Stimulated activated CD4-positive, alpha-beta T cell treated with anti-CD3 and anti-CD28 coated beads, Interleukin-4, amount 100 ng/mL, for 1 hour (primary cell): ENCODE results near the gene SLC25A25.

Experiments
- DNase-seq: peaks from one replicate; pipeline ENCODE4 v3.0.0-alpha.2; 2020

Gene SLC25A25

DNA sequence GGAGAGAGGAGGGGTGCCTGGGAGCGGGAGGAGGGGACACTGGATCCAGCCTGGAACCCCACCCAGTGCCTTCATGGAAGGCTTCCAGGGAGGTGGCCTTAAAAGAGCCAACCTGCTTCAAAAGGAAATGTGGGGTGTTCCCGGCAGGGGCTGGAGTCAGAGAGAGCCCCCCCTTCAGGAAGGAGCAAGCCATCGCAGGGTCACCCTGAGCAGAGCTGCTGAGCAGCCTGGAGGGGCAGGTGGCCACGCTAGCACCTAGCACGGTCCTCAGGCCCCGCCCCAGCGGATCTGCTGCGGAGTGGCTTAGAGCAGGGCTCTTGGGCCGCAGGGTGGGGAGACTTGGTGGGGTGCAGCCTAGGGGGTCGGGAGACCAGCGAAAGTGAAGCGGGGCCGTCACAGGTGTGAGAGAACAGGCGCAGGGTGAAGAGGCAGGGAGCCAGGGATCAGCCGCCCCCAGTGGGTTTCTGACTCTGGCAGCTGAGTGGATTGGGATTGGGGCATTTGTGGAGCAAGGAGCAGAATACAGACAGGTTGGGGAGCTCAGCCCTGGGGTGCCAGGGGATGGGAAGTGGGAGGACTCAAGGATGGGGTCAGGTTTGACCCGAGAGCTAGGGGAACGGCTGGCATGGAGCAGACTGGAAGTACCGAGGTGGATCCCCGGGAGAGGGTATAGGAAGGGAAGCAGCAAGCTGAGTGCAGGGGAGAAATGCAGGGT, 82.7 kb downstream of the SLC25A25 start:
- DNase-seq: no peak

DNA sequence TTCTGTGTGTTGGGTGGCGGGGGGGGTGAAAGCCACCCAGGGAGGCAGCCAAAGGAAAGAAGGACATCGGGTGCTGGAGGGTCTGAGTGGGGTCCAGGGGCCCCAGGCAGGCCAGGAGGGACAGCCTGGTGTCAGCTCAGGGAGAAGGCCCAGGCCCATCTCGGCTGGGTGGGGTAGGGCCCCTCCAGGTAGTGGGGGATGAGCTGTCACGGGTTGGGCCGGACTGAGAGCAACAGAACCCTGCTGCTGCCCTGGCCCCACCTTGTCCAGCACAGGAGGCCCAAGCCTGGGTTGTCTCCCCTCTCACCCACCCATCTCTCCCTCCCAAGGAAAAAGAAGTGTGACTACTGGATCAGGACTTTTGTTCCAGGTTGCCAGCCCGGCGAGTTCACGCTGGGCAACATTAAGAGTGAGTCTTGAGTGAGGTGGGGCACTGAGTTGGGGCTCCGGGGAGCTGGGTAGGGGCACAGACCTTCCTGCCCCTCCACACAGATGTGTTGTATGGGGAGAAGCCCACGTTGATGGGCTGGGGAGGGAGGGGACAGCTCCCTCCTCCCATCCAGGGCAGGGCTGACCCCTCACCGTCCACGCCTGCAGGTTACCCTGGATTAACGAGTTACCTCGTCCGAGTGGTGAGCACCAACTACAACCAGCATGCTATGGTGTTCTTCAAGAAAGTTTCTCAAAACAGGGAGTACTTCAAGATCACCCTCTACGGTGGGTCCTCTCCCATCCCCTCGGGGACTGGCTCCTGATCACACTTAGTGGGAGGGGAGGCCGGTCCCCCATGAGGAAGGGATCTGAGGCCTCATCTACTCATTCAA, 83.5 kb downstream of the SLC25A25 start:
- no peak for DNase-seq

DNA sequence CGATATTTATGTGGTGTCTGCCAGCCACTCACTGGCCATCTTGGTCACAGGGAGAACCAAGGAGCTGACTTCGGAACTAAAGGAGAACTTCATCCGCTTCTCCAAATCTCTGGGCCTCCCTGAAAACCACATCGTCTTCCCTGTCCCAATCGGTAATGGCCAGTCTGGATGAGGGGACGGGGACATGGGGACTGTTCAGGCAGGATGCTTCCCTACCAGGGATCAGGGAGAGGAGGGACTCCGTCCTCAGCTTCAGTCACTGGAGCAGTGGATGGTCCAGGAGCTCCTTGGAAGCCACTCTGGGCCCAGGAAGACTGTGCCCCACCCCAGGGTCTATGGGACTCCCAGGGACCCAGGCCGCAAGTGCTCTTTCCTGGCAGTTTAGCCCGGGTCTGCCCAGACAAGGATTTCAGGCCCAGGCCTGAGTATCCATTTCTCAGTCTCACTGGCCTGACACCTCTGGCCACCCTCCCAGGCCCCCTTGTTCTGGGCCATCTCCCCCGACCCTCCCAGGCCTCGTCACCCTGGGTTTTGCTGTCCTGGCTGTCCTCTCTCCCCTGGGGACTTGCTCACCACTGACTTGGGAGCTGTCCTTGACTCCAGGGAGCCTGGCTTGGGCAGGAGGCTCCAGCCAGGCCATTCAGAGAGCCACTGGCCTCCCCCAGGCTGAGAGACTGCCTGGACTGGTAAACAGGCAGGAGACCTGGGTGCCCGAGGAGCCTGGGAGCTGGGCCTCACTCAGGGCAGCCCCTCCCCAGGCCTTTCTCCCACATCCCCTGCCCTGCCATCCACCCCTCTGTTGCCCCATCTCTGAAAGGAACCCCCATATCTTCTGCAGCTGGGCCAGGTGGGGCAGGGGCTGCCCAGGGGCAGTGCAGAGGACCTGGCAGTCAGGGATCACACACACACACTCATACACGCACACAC, 84.4 kb downstream of the SLC25A25 start:
- no peak for DNase-seq

DNA sequence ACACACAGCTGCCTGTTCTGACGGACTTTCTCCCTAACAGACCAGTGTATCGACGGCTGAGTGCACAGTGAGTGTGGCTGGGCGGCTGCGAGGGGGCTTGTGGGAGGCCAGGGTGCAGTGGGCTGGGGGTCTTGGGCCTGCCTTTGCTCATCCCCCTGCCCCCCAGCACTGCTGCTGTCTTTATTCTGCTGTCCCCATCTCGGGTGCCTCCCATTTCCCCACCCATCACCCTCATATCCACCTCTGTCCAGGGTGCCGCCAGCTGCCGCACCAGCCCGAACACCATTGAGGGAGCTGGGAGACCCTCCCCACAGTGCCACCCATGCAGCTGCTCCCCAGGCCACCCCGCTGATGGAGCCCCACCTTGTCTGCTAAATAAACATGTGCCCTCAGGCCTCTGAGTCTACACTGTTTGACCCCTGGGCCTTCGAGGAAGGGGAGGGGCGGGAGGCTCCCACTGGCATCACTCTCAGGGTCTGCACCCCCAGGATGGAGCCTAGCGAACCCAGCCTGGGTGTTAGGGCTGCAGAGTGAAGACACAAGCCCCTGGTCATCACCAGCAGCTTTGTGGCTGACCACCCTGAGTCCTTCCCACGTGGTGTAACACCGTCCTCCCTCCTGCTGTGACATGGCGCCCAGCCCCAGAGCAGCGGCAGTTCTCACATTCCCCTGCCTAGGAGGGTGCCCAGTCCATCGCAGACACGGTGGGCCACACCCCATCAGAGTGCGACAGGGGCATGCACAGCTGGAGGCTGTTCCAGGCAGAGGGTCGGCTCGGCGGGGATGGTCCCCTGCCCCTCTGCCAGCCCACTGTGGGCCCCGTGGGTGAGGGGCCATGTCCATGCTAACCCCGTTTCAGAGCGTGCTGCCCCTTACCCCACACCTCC, 85.3 kb downstream of the SLC25A25 start:
- DNase-seq: no peak

DNA sequence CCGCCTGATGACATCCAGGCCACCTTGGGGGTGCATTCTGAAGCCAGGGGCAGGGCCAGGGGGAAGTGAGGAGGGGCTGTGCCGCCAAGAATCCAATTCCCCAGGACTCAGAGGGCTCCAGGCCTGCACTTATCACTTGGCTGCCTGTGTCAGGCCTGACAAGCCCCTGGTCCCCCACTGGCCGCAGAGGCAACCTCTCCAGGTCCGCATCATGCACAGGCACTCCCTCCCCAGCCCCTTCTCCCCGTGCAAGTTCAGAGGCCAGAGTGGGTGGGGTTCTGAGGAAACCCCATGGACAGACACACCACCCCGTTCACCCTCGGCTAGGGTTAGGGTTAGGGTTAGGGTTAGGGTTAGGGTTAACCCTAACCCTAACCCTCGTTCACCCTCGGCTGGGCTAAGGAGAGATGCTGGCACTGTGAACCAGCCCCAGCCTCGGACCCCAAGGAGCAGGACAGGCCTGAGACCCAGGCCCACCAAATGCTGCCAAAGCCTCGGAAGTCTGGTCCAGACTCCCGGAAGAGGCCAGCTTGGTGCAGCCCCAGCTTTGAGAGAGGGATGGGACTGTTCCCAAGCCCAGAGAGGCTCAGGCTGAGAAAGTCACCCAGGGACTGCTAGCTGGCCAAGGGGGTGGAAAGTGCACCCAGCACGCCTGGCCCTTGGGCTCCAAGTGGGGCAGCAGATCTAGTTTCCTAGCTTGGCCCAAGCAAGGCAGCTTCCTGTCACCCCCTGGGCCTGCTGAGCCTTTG, 86.1 kb downstream of the SLC25A25 start:
- no peak for DNase-seq

DNA sequence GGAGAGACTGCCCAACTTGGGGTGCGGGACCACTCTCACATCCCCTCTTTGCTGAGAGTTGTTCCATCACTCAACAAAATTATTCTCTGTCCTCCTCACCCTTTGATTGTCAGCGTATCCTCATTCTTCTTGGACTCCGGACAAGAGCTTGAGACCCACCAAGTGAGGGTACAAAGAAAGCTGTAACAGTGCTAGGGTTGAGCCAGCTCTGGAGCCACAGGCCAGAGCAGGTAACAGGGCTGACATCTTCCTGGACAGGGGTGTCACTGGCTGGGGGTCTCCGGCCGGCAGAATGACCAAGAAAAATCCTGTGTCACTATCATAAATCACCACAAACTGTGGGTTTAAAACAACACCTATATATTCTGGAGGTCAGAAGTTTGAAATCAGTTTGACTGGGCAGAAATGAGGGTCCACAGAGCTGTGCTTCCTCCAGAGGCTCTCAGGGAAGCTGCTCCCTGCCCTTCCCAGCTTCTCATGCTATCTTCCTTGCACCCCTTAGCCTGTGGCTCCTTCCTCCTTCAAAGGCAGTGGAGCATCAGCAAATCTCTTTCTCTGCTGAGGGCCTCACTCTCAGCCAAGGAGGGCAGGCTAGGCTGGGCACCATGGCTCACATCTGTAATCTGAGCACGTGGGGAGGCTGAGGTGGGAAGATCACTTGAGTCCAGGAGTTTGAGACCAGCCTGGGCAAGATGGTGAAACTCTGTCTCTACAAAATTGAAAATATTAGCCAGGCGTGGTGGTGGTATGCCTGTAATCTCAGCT, 87.9 kb downstream of the SLC25A25 start:
- no peak for DNase-seq
